K562 (cell line): ENCODE results near the gene VWA1. TPM values are rescaled to one million over a fixed set of nuclear protein-coding genes. Genes with fewer than 3 reads are reported as not detected.
A peak's percentile ranks its signal among the peaks of the same experiment; 100 is the strongest.

Experiments used
- ASH1L ChIP-seq: fragments of 450-650 bp; IDR thresholded peaks from 2 replicates; pipeline ENCODE4 v1.6.1; 2018; ENCODE audit warnings: borderline replicate concordance, mild to moderate bottlenecking, low read depth; ENCODE audit not compliant: partially characterized antibody
- CREBBP ChIP-seq: IDR thresholded peaks from one replicate; pipeline ENCODE4 v1.6.1; 2012; ENCODE audit warnings: low read depth, mild to moderate bottlenecking, control low read depth, inconsistent platforms, low read length
- ETV5 ChIP-seq: sonication (generic); formaldehyde crosslinking; IDR thresholded peaks from 2 replicates; pipeline ENCODE4 v1.4.0; 2020; ENCODE audit warnings: low read depth, mild to moderate bottlenecking, missing genetic modification reagents
- GATAD2B ChIP-seq: fragments of 450-650 bp; IDR thresholded peaks from 2 replicates; pipeline ENCODE4 v1.6.1; 2017; ENCODE audit warnings: mild to moderate bottlenecking, borderline replicate concordance
- GTF2A2 ChIP-seq: IDR thresholded peaks from 2 replicates; pipeline ENCODE4 v1.6.1; 2016; ENCODE audit warnings: mild to moderate bottlenecking, missing genetic modification characterization, missing compliant biosample characterization
- HNRNPLL ChIP-seq: fragments of 200-400 bp; formaldehyde crosslinking; IDR thresholded peaks from 2 replicates; pipeline ENCODE4 v1.6.1; 2017; ENCODE audit warnings: low read length, low read depth, mild to moderate bottlenecking; ENCODE audit not compliant: poor library complexity, severe bottlenecking
- KLF16 ChIP-seq: IDR thresholded peaks from 2 replicates; pipeline ENCODE4 v1.6.1; 2016; ENCODE audit warnings: antibody characterized with exemption
- NFATC3 ChIP-seq: fragments of 450-650 bp; IDR thresholded peaks from 2 replicates; pipeline ENCODE4 v1.6.1; 2017; ENCODE audit warnings: mild to moderate bottlenecking
- RBM14 ChIP-seq: fragments of 200-400 bp; formaldehyde crosslinking; IDR thresholded peaks from 2 replicates; pipeline ENCODE4 v1.6.1; 2018; ENCODE audit warnings: low read depth, mild to moderate bottlenecking, low read length, moderate library complexity, borderline replicate concordance; ENCODE audit not compliant: insufficient read depth
- SP2 ChIP-seq: IDR thresholded peaks from 2 replicates; pipeline ENCODE4 v1.6.1; 2011; ENCODE audit warnings: mild to moderate bottlenecking, low read depth, low read length, moderate library complexity; ENCODE audit not compliant: poor library complexity, severe bottlenecking; ENCODE audit errors: extremely low read depth
- TAF9B ChIP-seq: fragments of 450-650 bp; IDR thresholded peaks from 2 replicates; pipeline ENCODE4 v1.6.1; 2018; ENCODE audit warnings: mild to moderate bottlenecking; ENCODE audit not compliant: partially characterized antibody
- ZC3H11A ChIP-seq: IDR thresholded peaks from 2 replicates; pipeline ENCODE4 v1.6.1; 2012; ENCODE audit warnings: low read depth, low read length, improper control_type of control experiment
- ZNF696 ChIP-seq: fragments of 250-450 bp; sonication (Bioruptor Pico); conservative IDR thresholded peaks from 2 replicates; pipeline ENCODE4 v1.4.0; 2020; ENCODE audit warnings: mild to moderate bottlenecking, moderate library complexity
- ZNF707 ChIP-seq: fragments of 250-450 bp; sonication (Bioruptor Pico); conservative IDR thresholded peaks from 2 replicates; pipeline ENCODE4 v1.8.0; 2022; ENCODE audit warnings: inconsistent platforms, mild to moderate bottlenecking, moderate library complexity
- polyA plus RNA-seq, 8 experiments: library from polyadenylated mRNA; depleted of rRNA in 4 of 8; stranded (reverse) in 5 of 8; unstranded in 3 of 8; fragments of >200 nt; fragmentation: Nextera tagmentation in 2 of 8; fragmentation: Illumina TruSeq in 1 of 8; extraction: Ambion mirVana in 2 of 8; extraction: Trizol in 1 of 8; gene quantifications; 2 replicates each; pipeline versions ENCODE4 v1.2.1 to v1.2.3, GENCODE V29; 2011 to 2014; ENCODE audit warnings: inconsistent platforms in 1 of 8, missing spikeins in 1 of 8
- total RNA-seq, 7 experiments: library from RNA; depleted of rRNA in 6 of 7; stranded (reverse); fragments of >200 nt in 6 of 7; fragmentation: Illumina TruSeq in 2 of 7; extraction: Trizol in 2 of 7; gene quantifications; 2 replicates each; pipeline versions ENCODE4 v1.2.1 to v1.2.3, GENCODE V29; 2011 to 2021; ENCODE audit warnings: low replicate concordance in 1 of 7
- TF ChIP-seq, protein P1 (sequence below): sonication (generic); IDR thresholded peaks from 2 replicates; pipeline ENCODE4 v1.6.1; 2016
- TF ChIP-seq, protein P2 (sequence below): fragments of 450-650 bp; formaldehyde crosslinking; IDR thresholded peaks from 2 replicates; pipeline ENCODE4 v1.4.0; 2020; ENCODE audit warnings: mild to moderate bottlenecking, mixed read lengths
- TF ChIP-seq, protein P3 (sequence below): fragments of 250-450 bp; sonication (Bioruptor Pico); IDR thresholded peaks from 2 replicates; pipeline ENCODE4 v1.5.1; 2021; ENCODE audit warnings: mild to moderate bottlenecking
- TF ChIP-seq, protein P4 (sequence below): sonication (generic); formaldehyde crosslinking; IDR thresholded peaks from 2 replicates; pipeline ENCODE4 v1.8.0; 2022; ENCODE audit warnings: mild to moderate bottlenecking, missing genetic modification reagents

The VWA1 gene
- total and polyA plus RNA-seq, 9 of the 15 experiments (the other 6 are each of a cell fraction or from before 2014, with no cell fraction given), result 0.01 to 6.4 (median 0.85) TPM

DNA sequence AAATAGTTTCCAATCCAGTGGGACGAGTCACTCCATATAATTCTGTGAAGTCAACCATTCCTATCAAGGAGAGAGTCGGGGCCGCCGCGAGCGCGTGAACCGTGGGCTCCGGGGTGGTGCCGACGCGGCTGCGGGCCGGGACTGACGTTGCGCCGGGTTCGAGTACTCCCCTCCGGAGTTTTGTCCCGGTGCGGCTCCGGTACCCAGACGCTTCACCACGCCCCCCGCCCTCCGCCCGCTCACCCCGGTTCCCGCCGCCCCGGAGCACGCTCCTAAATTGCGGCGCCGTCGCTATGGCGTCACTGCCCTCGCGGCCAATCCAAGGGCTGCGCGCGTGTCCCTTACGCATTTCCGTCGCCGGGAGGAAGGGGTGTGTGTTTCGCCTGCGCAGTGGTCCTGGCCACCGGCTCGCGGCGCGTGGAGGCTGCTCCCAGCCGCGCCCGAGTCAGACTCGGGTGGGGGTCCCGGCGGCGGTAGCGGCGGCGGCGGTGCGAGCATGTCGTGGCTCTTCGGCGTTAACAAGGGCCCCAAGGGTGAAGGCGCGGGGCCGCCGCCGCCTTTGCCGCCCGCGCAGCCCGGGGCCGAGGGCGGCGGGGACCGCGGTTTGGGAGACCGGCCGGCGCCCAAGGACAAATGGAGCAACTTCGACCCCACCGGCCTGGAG lies 36.0 kb downstream of the VWA1 start, which contains the start of gene ATAD3B (continued):
- peak; percentile 33 for TF ChIP-seq TAF9B
- TF ChIP-seq ZNF707 (CRISPR knock-in tag), result no peak
- no peak for TF ChIP-seq RBM14
- TF ChIP-seq, protein P1, sequence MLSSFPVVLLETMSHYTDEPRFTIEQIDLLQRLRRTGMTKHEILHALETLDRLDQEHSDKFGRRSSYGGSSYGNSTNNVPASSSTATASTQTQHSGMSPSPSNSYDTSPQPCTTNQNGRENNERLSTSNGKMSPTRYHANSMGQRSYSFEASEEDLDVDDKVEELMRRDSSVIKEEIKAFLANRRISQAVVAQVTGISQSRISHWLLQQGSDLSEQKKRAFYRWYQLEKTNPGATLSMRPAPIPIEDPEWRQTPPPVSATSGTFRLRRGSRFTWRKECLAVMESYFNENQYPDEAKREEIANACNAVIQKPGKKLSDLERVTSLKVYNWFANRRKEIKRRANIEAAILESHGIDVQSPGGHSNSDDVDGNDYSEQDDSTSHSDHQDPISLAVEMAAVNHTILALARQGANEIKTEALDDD, result no peak
- TF ChIP-seq HNRNPLL, result peak; percentile 60
- TF ChIP-seq ASH1L, result no peak
- no peak for TF ChIP-seq SP2
- TF ChIP-seq ZNF696, result no peak
- no peak for TF ChIP-seq GATAD2B
- TF ChIP-seq ZC3H11A, result no peak
- TF ChIP-seq GTF2A2 (tag), result no peak
- TF ChIP-seq, protein P2, sequence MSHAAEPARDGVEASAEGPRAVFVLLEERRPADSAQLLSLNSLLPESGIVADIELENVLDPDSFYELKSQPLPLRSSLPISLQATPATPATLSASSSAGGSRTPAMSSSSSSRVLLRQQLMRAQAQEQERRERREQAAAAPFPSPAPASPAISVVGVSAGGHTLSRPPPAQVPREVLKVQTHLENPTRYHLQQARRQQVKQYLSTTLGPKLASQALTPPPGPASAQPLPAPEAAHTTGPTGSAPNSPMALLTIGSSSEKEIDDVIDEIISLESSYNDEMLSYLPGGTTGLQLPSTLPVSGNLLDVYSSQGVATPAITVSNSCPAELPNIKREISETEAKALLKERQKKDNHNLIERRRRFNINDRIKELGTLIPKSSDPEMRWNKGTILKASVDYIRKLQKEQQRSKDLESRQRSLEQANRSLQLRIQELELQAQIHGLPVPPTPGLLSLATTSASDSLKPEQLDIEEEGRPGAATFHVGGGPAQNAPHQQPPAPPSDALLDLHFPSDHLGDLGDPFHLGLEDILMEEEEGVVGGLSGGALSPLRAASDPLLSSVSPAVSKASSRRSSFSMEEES (CRISPR knock-in tag), result no peak
- 0 out of 2 replicates have a peak, but pooled peaks have one; percentile 45 for TF ChIP-seq ETV5 (CRISPR knock-in tag)
- TF ChIP-seq CREBBP, result no peak
- TF ChIP-seq, protein P3, sequence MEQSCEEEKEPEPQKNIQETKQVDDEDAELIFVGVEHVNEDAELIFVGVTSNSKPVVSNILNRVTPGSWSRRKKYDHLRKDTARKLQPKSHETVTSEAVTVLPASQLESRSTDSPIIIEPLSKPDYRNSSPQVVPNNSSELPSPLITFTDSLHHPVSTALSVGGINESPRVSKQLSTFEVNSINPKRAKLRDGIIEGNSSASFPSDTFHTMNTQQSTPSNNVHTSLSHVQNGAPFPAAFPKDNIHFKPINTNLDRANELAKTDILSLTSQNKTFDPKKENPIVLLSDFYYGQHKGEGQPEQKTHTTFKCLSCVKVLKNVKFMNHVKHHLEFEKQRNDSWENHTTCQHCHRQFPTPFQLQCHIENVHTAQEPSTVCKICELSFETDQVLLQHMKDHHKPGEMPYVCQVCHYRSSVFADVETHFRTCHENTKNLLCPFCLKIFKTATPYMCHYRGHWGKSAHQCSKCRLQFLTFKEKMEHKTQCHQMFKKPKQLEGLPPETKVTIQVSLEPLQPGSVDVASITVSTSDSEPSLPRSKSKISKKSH (CRISPR knock-in tag), result no peak
- TF ChIP-seq KLF16, result peak; percentile 76
- TF ChIP-seq, protein P4, sequence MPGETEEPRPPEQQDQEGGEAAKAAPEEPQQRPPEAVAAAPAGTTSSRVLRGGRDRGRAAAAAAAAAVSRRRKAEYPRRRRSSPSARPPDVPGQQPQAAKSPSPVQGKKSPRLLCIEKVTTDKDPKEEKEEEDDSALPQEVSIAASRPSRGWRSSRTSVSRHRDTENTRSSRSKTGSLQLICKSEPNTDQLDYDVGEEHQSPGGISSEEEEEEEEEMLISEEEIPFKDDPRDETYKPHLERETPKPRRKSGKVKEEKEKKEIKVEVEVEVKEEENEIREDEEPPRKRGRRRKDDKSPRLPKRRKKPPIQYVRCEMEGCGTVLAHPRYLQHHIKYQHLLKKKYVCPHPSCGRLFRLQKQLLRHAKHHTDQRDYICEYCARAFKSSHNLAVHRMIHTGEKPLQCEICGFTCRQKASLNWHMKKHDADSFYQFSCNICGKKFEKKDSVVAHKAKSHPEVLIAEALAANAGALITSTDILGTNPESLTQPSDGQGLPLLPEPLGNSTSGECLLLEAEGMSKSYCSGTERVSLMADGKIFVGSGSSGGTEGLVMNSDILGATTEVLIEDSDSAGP, result no peak
- no peak for TF ChIP-seq NFATC3
